ENCODE measurements around the gene PRPF38B.
A peak's percentile ranks its signal among the peaks of the same experiment; 100 is the strongest.

The PRPF38B gene

GRCh38 chr1:108699375-108700332 lies 7.5 kb downstream of the PRPF38B start:
- no peak for TF ChIP-seq POLR2AphosphoS5 (IDR thresholded peaks at IDR 0.05; ENCODE audit: low read depth, low read length)

DNA sequence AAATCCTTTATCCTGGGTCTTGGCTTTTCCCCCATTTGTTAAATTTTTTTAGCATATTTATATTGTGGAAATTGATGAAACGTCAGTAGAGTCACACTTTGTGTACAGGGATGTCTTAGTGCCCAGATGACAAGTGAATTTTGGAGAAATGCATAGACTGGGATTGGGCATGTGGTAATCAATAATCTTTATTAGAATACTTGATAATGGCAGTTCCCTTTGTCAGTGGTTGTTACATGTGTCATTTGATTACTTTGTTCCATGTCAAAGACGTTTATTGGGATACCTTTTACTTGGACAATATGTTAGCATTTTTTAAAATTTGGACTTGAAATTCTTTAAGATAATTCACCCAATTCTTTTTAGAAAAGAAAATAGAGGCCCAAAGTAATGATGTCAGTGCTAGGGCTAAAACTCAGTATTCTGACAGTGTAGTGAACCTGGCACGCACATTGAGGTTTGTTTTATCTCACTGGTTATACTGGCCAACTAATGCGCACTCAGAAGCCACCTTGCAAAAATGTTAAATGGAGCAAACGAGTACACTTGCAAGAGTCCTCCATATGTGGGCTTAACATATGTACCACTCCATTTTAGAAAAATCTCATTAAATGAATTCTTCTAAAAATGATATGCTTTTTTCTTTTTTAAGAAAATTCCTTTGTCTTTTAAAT lies 9.2 kb downstream of the PRPF38B start:
- TF ChIP-seq, protein P1, sequence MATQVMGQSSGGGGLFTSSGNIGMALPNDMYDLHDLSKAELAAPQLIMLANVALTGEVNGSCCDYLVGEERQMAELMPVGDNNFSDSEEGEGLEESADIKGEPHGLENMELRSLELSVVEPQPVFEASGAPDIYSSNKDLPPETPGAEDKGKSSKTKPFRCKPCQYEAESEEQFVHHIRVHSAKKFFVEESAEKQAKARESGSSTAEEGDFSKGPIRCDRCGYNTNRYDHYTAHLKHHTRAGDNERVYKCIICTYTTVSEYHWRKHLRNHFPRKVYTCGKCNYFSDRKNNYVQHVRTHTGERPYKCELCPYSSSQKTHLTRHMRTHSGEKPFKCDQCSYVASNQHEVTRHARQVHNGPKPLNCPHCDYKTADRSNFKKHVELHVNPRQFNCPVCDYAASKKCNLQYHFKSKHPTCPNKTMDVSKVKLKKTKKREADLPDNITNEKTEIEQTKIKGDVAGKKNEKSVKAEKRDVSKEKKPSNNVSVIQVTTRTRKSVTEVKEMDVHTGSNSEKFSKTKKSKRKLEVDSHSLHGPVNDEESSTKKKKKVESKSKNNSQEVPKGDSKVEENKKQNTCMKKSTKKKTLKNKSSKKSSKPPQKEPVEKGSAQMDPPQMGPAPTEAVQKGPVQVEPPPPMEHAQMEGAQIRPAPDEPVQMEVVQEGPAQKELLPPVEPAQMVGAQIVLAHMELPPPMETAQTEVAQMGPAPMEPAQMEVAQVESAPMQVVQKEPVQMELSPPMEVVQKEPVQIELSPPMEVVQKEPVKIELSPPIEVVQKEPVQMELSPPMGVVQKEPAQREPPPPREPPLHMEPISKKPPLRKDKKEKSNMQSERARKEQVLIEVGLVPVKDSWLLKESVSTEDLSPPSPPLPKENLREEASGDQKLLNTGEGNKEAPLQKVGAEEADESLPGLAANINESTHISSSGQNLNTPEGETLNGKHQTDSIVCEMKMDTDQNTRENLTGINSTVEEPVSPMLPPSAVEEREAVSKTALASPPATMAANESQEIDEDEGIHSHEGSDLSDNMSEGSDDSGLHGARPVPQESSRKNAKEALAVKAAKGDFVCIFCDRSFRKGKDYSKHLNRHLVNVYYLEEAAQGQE (IDR thresholded peaks at IDR 0.05; ENCODE audit: insufficient read depth in 1 of 2, low read depth in 2 of 2, low read length in 2 of 2), result no peak
- 0 out of 2 replicates have a peak, but pooled peaks have one; percentile 3 for TF ChIP-seq POLR2AphosphoS5 (IDR thresholded peaks at IDR 0.05; ENCODE audit: low read depth, low read length)

DNA sequence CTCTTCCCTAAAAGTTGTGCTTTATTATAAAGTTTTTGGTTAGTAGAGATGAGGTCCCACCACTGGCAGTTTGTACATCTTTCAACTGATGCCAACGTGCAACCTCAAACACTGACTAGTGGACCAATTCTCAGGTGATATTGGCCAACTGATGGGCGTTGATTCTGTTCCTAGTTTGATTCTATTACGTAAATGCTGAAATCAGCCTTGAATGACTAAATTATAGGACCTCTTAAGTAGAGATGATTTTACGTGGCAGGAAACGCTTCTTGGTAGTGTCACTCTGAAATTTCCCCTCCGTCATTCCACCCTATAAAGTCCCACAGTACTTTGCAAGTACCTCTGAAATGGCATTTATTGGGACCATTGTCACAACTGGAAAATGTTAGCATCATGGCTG lies 11.8 kb downstream of the PRPF38B start:
- TF ChIP-seq POLR2AphosphoS5 (IDR thresholded peaks at IDR 0.05; ENCODE audit: low read depth, low read length), result no peak

DNA sequence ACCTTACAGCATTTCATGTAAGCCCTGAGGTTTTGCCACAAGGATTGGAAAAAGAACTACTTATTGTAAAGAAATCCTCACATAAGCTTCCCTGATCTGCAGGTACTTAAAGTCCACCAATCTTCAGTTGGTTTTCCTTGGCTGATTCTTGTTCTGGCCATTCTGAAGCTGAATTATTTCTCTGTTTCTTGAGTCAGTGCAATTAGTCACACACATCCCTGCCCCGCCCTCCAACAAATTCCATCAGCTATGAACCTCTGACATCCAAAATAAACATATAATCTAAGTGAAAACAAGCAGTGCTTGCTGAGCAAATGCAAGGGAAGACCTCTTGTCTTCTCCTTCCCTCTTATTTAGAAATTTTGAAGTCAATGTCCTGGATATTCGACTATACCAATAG lies 12.4 kb downstream of the PRPF38B start:
- TF ChIP-seq POLR2AphosphoS5 (IDR thresholded peaks at IDR 0.05; ENCODE audit: low read depth, low read length) (no peak), FOXP2 (optimal IDR thresholded peaks at IDR 0.05; ENCODE audit: borderline replicate concordance, extremely low read depth, extremely low read length, insufficient read depth) (no peak), SIN3A (IDR thresholded peaks at IDR 0.05; ENCODE audit: borderline replicate concordance, insufficient read depth, low read length) (no peak), TAF1 (IDR thresholded peaks at IDR 0.05; ENCODE audit: borderline replicate concordance, insufficient read depth, low read length) (no peak)
- TF ChIP-seq, protein P1 (IDR thresholded peaks at IDR 0.05; ENCODE audit: insufficient read depth in 1 of 2, low read depth in 2 of 2, low read length in 2 of 2), result no peak

- TF ChIP-seq, protein P1 (IDR thresholded peaks at IDR 0.05; ENCODE audit: insufficient read depth in 1 of 2, low read depth in 2 of 2, low read length in 2 of 2), result no peak
- TF ChIP-seq SIN3A (IDR thresholded peaks at IDR 0.05; ENCODE audit: borderline replicate concordance, insufficient read depth, low read length) (no peak), POLR2AphosphoS5 (IDR thresholded peaks at IDR 0.05; ENCODE audit: low read depth, low read length) (no peak), FOXP2 (optimal IDR thresholded peaks at IDR 0.05; ENCODE audit: borderline replicate concordance, extremely low read depth, extremely low read length, insufficient read depth) (no peak), TAF1 (IDR thresholded peaks at IDR 0.05; ENCODE audit: borderline replicate concordance, insufficient read depth, low read length) (no peak)
These were observed 14.5 kb downstream of the PRPF38B start for GRCh38 chr1:108706643-108707042.
